Measurements from ENCODE around the gene NAA50.

DNA sequence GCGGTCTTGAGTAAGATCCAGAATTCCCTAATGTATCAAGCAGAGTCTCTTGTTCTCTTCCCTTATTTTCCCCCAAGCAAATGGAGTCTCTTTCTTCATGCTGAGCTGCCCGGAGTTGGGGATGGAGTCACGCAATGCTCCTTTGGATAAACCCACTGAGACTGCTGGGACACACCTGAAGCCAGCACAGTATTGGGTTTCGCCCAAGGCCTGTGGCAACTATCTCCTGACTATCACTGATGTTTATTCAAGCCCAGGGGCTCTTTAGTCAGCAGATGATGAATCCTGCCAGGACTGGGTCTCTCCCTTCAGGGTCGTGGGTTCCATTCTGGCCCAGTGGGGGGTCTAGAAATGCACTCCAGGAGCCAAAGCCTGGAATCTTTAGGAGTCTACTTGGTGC, 60.9 kb downstream of the NAA50 start:
- TF ChIP-seq CTCF (IDR thresholded peaks at IDR 0.05) = no peak
- TF ChIP-seq POLR2A (IDR thresholded peaks at IDR 0.05) = no peak
- no peak for TF ChIP-seq POLR2AphosphoS5 (IDR thresholded peaks at IDR 0.05)
